DOHH2 (cell line): ENCODE data around the gene GLCCI1.

Experiments used
- H3F3A ChIP-seq: fragments of 200-600 bp; sonication (generic), shearing (Covaris generic); 2 replicates; pipeline ENCODE4 v1.6.0; 2016; ENCODE audit warnings: antibody characterized with exemption, mild to moderate bottlenecking; ENCODE audit not compliant: control insufficient read depth, insufficient read depth
- H3K27ac ChIP-seq: fragments of 200-600 bp; sonication (generic); 2 replicates; pipeline ENCODE4 v1.5.1; 2014; ENCODE audit warnings: low read depth, mild to moderate bottlenecking, low read length, moderate library complexity
- H3K27me3 ChIP-seq: fragments of 200-600 bp; sonication (generic); 2 replicates; pipeline ENCODE4 v1.6.1; 2014; ENCODE audit warnings: mild to moderate bottlenecking, low read length, mixed read lengths; ENCODE audit not compliant: control insufficient read depth
- H3K36me3 ChIP-seq: fragments of 200-600 bp; sonication (generic); 2 replicates; pipeline ENCODE4 v1.6.1; 2014; ENCODE audit warnings: mild to moderate bottlenecking, low read length, moderate library complexity, mixed read lengths; ENCODE audit not compliant: control insufficient read depth
- H3K4me1 ChIP-seq: fragments of 200-600 bp; sonication (generic); 2 replicates; pipeline ENCODE4 v1.6.1; 2014; ENCODE audit warnings: mild to moderate bottlenecking, low read length, mixed read lengths; ENCODE audit not compliant: control insufficient read depth
- H3K4me2 ChIP-seq: fragments of 200-600 bp; sonication (generic); 2 replicates; pipeline ENCODE4 v1.6.0; 2014; ENCODE audit warnings: mild to moderate bottlenecking, low read length, moderate library complexity
- H3K4me3 ChIP-seq: fragments of 200-600 bp; sonication (generic); 2 replicates; pipeline ENCODE4 v1.5.1; 2014; ENCODE audit warnings: mild to moderate bottlenecking, low read length, mixed read lengths
- H3K79me2 ChIP-seq: fragments of 200-600 bp; sonication (generic); 2 replicates; pipeline ENCODE4 v1.6.1; 2014; ENCODE audit warnings: mild to moderate bottlenecking, low read length, mixed read lengths; ENCODE audit not compliant: control insufficient read depth
- H3K9me2 ChIP-seq: fragments of 200-600 bp; sonication (generic); replicated peaks from 2 replicates; pipeline ENCODE4 v1.6.1; 2014; ENCODE audit warnings: mild to moderate bottlenecking, low read length, mixed read lengths; ENCODE audit not compliant: control insufficient read depth
- H3K9me3 ChIP-seq: fragments of 200-600 bp; sonication (generic); 2 replicates; pipeline ENCODE4 v1.6.1; 2014; ENCODE audit warnings: antibody characterized with exemption, low read length, mixed read lengths; ENCODE audit not compliant: control insufficient read depth, insufficient read depth
- H4K20me1 ChIP-seq: fragments of 200-600 bp; sonication (generic); 2 replicates; pipeline ENCODE4 v1.6.0; 2014; ENCODE audit warnings: low read depth, mild to moderate bottlenecking, antibody characterized with exemption, low read length, moderate library complexity; ENCODE audit not compliant: control insufficient read depth, insufficient read depth
- CTCF ChIP-seq: fragments of 200-600 bp; sonication (generic); IDR thresholded peaks from one replicate; pipeline ENCODE4 v1.5.1; 2014; ENCODE audit warnings: antibody characterized with exemption, mild to moderate bottlenecking, low read depth, low read length; ENCODE audit not compliant: poor library complexity, severe bottlenecking
- EZH2phosphoT487 ChIP-seq: fragments of 200-600 bp; sonication (generic); IDR thresholded peaks from 2 replicates; pipeline ENCODE4 v1.6.1; 2017; ENCODE audit warnings: borderline replicate concordance, mild to moderate bottlenecking, antibody characterized with exemption, low read length, moderate library complexity, mixed read lengths

The GLCCI1 gene

GRCh38 chr7:8103282-8103681 lies 134.7 kb downstream of the GLCCI1 start:
- Histone ChIP-seq H3K4me3 (no peak overlapping the region), H3K9me2 (no peaks in the 10 kb centered on the region), H3K27ac (no peak overlapping the region), H3K4me1 (no peaks in the 10 kb centered on the region), H4K20me1 (no peaks in the 10 kb centered on the region), H3K27me3 (no peaks in the 10 kb centered on the region), H3K36me3 (no peaks in the 10 kb centered on the region), H3F3A (no peaks in the 10 kb centered on the region), H3K9me3 (no peaks in the 10 kb centered on the region), H3K79me2 (no peaks in the 10 kb centered on the region), H3K4me2 (no peak overlapping the region)
- TF ChIP-seq EZH2phosphoT487 (no peak), CTCF (no peak)

- no peaks in the 10 kb centered on the region for H3K79me2 ChIP-seq
- H3K4me1 ChIP-seq = no peaks in the 10 kb centered on the region
- H3K27me3 ChIP-seq = no peaks in the 10 kb centered on the region
- H3K4me2 ChIP-seq = no peak overlapping the region
- no peaks in the 10 kb centered on the region for H3K9me3 ChIP-seq
- H3K4me3 ChIP-seq = no peak overlapping the region
- H4K20me1 ChIP-seq = no peaks in the 10 kb centered on the region
- TF ChIP-seq CTCF (no peak), EZH2phosphoT487 (no peak)
- no peaks in the 10 kb centered on the region for H3K9me2 ChIP-seq
- no peaks in the 10 kb centered on the region for H3F3A ChIP-seq
- no peak overlapping the region for H3K27ac ChIP-seq
- no peaks in the 10 kb centered on the region for H3K36me3 ChIP-seq
These were observed 137.0 kb downstream of the GLCCI1 start for GRCh38 chr7:8105449-8106095.

GRCh38 chr7:8109196-8110022 lies 140.8 kb downstream of the GLCCI1 start:
- no peaks in the 10 kb centered on the region for H3K36me3 ChIP-seq
- H3K79me2 ChIP-seq = no peaks in the 10 kb centered on the region
- H3K27me3 ChIP-seq = no peaks in the 10 kb centered on the region
- H4K20me1 ChIP-seq = no peaks in the 10 kb centered on the region
- H3K9me2 ChIP-seq = no peaks in the 10 kb centered on the region
- H3K27ac ChIP-seq = no peak overlapping the region
- TF ChIP-seq EZH2phosphoT487 (no peak), CTCF (no peak)
- no peak overlapping the region for H3K4me2 ChIP-seq
- H3K4me1 ChIP-seq = peaks cover 8% of the 10 kb centered on the region
- no peaks in the 10 kb centered on the region for H3F3A ChIP-seq
- no peak overlapping the region for H3K4me3 ChIP-seq
- H3K9me3 ChIP-seq = no peaks in the 10 kb centered on the region
